ENCODE results near the gene TNFRSF1A.
A peak's percentile ranks its signal among the peaks of the same experiment; 100 is the strongest.

Gene TNFRSF1A

GRCh38 chr12:6374028-6374785 is 32.3 kb upstream of the TNFRSF1A start:
- no peak for DNase-seq (ENCODE audit: low spot score)

- no peak for DNase-seq (ENCODE audit: low spot score)
Measured at GRCh38 chr12:6373022-6373787, 31.3 kb upstream of the TNFRSF1A start.

DNA sequence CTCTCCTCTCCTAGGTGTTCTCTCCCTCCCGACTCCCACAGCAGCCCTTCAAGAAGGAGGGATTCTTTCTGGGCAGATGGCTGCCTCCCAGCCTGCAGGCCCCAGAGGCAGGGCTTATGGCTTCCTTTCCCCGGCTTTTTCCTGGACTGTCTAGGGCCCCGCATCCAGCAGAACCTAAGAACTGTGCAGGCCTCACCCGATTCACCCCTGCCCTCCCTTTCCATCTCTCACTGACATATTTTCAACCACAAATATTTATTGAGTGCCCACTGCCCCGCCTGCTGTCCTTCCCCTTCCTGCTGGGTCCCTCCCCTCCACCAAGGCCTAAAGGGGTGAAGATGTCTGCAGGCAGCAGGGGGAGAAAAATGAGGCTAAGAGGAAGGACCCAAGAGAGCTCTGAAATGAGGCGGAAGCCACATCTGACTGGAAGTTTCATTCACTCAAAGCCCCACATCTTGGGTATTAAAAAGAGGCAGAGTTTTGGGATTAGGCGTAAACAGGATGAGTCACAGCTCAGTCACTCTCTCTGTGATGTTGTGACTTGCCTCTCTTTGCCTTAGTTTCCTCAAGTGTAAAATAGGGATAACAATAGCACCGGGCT is 30.6 kb upstream of the TNFRSF1A start:
- DNase-seq (ENCODE audit: low spot score): peak; percentile 89

DNA sequence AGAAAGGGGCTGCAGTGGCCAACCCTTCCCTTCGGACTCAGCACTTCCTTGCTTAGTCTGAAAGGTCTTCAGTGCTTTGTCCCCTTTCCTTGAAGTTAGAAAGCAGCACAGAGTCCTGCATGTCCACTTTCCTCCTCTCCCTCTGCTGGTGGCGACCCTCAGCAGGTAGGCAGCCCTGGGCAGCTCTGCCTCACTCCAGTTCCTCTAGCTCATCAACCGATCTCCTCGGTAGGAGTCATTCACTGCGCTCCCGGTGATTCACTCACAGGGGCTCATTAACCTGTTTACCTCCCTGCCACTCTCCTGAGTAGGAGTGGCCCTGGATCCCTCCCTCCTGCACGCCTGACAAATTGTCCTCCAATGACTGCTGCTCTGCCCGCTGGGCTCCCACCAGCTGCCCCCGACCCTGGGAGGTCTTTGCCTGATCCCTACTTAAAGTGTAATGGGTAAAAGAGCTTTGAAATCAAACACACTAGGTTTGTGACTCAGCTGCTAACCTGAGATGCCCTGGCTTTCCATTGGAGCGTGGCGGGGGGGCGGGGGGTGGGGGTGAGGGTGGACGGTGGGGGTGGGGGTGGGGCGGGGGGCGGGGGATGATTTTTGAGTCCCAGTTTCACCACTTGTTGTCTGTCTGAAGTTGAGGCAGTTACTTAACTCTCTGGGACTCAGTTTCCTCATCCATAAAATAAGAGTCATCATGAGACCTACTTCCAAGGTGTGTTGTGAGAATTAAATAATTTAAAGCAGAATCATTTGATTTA is 29.3 kb upstream of the TNFRSF1A start:
- no peak for DNase-seq (ENCODE audit: low spot score)

- no peak for DNase-seq (ENCODE audit: low spot score)
Measured at GRCh38 chr12:6370576-6370935, 28.7 kb upstream of the TNFRSF1A start.

- DNase-seq (ENCODE audit: low spot score): no peak
Measured at GRCh38 chr12:6369916-6370575, 28.2 kb upstream of the TNFRSF1A start.

DNA sequence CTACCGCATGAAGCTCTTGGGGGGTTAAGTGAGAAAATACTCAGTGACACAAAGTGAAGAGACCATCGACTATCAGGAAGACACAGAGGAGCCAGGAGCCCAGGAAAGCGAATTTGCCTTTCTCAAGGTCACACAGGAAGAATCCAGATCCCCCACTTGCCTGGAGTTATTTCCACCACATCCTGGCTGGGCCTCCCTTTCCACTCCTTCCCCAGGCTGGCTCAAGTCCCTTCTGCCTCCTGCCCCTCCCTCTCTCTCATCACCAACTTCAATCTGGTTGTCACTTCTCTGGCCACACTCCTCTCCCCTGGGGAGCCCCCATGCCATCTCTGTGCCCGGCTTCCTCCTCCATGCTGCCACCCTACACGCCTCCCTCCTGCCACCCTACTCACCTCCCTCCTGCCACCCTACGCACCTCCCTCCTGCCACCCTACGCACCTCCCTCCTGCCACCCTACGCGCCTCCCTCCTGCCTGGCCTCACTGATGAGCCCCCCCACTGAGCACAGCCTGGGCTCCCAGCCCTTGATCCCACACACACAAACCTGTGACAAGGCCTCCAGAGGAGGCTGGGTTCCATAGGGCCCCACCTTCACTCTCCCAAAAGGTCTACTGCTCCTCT is 27.1 kb upstream of the TNFRSF1A start:
- no peak for DNase-seq (ENCODE audit: low spot score)

DNA sequence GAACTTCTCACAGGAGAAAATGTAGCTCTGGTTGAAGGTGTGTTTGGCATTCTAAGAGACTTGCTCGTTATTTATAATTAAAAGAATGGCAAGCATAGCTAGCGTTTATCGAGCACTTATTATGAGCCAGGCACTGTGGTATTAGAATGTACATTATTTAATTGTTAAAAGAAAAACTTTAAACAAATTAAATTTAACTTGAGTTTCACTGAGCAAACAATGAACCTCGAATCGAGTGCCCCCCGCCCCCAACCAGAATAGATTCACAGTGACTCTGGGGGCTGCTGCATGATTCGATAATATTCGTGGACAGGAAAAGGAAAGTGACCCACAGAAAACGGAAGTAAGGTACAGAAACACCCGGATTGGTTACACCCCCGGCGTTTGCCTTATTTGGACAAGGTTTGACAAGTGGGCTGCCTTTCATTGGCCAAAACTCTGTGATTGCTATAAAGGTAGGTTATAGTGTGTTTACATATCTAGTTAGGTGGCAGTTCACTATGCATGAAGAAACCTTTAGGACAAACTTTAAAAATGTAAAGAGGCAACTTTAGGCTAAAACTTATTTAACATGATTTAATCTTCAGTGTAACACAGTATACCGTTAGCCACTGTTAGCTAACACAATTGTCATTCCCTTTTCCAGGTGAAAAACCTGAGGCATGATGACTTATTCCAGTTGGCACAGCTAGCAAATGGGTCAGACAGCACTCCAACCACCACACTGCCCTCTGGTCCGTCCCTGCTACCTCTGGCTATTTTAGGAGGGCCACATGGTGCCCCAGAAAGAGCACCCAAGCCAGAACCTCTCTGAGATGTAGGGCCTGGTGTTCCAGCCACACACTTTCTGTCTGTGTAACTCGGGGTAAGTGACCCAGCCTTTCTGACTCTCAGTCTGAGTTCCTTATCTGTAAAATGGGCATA is 26.4 kb upstream of the TNFRSF1A start:
- no peak for DNase-seq (ENCODE audit: low spot score)

DNA sequence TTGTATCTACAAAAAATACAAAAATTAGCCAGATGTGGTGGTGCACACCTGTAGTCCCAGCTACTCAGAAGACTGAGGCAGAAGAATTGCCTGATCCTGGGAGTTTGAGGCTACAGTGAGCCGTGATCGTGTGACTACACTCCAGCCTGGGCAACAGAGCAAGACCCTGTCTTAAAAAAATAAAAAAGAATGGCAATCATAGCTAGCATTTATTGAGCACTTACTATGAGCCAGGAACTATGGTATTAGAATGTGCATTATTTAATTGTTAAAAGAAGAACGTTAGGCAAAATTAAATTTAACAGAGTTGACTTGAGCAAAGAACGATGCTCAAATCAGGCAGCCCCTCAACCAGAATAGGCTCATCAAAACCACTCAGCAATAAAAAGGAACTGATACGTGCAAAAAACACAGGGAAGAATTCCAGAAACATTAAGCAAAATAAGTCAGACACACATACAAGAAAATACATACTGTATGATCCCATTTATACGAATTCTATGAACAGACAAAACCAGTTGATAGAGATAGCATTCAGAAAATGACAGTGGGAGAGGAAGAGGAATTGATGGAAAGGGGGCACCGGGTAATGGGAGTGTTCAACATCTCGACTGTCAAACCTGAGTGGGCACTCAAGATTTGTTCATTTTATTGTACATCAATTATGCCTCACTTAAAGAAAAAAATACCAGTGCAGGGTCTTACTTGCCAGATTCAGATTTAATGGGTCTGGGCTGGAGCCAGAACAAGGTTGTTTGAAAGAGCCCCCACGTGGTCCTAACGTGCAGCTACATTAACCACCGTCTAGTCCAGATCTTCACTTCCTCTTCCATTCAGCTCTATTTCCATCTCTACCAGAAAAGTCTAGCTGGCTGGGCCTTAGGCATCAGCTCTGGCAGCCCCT is 25.4 kb upstream of the TNFRSF1A start:
- DNase-seq (ENCODE audit: low spot score): no peak

DNA sequence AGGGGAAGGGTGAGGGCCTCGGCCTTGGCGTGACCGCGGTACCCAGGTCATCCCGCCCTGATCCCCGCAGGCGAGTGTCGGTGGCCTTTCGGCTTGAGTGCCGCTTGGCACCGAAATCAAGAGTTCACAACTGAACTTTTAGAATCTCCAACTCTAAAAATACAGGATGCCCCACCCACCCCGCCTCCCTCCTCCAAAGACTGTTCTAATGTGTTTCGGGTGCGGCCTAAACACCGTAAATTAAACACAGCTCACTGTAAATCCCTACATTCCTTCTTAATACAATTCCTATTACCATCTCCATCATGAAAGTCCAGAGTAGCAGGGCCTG is 22.1 kb upstream of the TNFRSF1A start:
- no peak for DNase-seq (ENCODE audit: low spot score)

- DNase-seq (ENCODE audit: low spot score): peak; percentile 95
Measured at GRCh38 chr12:6363330-6364043, 21.6 kb upstream of the TNFRSF1A start.

DNA sequence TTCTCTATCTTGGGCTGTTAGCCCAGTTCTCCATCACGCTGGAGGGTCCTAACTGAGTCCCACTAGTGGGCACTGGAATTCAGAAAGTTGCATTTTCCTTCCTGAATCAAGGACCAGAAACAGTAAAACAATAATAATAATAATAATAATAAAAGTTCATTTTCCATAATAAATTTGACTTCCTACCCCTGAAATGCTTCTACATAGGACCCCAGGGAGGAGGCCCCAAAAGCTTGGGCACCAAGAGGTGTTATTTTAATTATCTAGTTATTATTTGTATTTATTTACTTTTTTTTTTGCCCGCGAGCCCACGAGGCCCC is 21.1 kb upstream of the TNFRSF1A start:
- no peak for DNase-seq (ENCODE audit: low spot score)

DNA sequence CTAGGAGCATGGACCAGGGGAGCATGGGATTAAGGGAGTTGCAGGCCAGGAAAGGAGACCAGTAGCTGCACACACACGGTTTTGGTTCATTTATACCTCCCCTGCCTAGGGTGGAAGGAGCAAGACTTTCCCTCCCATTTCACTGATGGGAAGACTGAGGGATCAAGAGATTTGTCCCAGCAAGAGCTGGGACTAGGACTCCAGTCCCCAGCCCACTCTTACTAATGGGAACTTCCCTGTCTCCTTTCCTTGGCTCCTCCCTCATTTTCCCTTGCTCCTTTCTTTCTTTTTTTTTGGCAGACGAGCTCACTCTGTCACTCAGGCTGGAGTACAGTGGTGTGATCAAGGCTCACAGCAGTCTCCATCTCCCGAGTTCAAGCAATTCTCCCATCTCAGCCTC is 20.5 kb upstream of the TNFRSF1A start:
- DNase-seq (ENCODE audit: low spot score): no peak

DNA sequence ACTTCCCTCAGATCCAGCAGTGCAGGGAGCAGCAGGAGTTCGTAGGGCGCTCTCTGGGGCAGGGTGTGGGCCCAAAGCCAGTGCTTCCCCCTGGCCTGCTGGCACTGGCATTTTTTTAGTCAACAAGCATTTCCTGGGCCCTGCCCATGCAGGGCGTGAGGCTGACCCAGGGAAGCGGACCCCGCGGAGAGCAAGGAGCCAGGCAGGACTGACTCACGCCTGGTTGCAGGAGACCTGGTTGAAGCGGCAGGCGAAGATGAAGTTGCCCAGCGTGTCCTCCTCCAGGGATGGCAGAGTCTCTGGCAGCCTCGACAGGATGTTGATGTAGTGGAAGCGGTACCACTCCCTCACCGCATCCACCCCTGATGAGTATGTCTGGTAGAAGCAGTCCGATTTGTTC is 20.0 kb upstream of the TNFRSF1A start:
- DNase-seq (ENCODE audit: low spot score): no peak

- DNase-seq (ENCODE audit: low spot score): no peak
Measured at GRCh38 chr12:6360578-6361490, 19.0 kb upstream of the TNFRSF1A start.

- DNase-seq (ENCODE audit: low spot score): no peak
Measured at GRCh38 chr12:6360080-6360571, 18.2 kb upstream of the TNFRSF1A start.

DNA sequence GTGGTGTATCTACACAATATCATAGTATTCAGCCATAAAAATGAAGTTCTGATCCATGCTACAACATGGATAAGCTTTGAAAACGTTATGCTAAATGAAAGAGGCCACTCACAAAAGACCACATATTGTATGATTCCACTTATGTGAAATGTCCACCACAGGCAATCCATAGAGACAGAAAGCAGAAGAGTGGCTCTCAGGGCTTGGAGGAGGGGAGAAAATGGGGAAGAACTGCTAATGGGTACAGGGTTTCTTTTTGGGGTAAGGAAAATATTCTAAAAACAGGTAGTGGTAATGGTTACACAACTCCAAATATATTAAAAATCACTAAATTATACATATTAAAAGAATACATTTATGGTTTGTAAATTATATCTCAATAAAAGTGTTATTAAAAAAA is 17.0 kb upstream of the TNFRSF1A start:
- no peak for DNase-seq (ENCODE audit: low spot score)

- no peak for DNase-seq (ENCODE audit: low spot score)
Measured at GRCh38 chr12:6356374-6356820, 14.5 kb upstream of the TNFRSF1A start.

Measured in AG08396 (cell line).